HK-2 (cell line): ENCODE results near the gene CEP128.

Experiments
- DNase-seq: peaks from one replicate; pipeline ENCODE4 v3.0.0-alpha.2; 2018; ENCODE audit not compliant: unreplicated experiment

Gene CEP128

DNA sequence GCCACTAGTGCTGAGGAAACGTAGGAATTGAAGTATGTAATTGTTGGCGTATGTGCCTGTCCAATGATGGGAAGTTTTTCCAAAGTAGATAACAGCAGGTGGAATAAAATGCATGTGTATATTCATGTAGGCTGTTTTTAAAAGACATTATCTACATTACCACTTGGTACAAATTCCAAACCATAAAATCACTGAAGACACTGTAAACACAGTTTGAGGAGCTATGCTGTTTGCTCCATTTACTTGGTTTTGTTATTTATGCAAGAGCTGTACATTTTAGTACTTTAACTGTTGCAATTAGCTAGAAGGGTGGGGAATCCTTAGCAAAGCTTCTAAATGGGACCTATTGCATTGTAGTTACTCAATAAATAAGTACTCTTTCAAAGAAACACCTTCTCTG is 455.8 kb downstream of the CEP128 start:
- DNase-seq: no peak

DNA sequence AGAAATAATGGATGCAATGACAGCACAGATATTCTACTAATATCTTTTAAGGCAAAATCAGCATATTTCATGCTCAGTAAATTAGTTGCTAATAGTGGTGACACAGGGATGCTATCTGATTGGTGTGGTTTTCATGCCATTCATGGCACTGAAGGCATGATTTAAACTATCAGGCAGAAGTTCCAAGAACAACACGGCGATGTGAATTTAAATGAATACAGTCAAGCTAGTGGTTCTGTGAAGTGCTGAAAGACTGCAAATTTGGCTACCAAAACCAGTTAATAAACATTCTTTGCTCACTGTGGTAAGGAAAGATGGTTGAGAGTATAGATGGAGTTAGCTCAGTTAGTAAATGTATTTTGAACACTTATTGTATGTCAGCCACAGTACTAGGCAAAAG is 458.2 kb downstream of the CEP128 start:
- no peak for DNase-seq

DNA sequence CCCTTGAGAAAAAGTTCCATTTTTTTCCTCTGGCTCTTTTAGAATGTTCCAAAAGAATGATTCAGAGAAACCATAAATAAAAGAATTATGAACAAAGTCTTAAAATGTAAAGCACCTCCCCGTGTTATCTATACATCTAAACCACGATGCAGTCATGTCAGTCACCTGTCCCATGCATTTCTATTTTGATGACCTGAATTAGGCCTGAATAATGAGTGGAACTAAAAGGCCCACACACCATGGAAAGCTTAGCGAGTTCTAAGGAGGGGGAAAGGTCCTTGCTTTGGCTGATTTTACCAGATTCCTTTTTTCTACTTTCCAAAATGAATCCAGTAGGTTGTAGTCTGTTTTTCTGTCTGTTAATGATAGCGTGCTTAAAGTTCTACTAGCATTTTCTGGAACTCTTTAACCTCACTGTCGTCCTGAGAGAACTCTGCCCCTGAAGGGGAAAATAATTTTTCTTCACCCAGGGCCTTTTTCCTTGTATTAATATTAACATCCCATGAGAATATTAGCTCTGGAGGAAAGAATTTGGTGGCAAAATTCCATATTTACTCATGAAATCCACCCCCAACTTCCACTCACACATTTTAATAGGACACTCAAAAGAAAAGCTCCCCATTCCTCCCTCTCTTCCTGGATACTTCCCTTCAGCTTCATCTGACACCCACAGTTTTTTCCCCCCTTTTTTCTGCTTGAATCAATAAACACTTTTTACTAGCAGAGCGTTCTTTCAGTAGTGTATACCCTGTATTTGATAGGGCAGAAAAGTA is 464.0 kb downstream of the CEP128 start:
- no peak for DNase-seq

DNA sequence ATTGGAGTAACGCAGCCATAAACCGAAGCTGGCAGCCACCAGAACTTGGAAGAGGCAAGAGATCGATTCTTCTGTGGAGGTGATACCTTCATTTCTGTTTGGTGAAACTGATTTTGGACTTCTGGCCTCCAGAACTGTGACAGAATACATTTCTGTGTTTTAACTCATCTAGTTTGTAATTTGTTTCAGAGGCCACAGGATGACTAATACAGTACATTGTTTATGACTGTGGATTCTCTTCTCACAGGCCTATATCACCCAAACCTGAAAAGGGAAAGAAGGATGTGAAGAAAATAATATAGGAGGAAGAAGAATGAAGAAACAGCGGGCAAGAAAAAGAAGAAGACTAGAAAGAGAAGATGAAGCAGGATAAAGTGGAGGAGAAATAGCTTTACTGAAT is 466.5 kb downstream of the CEP128 start:
- no peak for DNase-seq

DNA sequence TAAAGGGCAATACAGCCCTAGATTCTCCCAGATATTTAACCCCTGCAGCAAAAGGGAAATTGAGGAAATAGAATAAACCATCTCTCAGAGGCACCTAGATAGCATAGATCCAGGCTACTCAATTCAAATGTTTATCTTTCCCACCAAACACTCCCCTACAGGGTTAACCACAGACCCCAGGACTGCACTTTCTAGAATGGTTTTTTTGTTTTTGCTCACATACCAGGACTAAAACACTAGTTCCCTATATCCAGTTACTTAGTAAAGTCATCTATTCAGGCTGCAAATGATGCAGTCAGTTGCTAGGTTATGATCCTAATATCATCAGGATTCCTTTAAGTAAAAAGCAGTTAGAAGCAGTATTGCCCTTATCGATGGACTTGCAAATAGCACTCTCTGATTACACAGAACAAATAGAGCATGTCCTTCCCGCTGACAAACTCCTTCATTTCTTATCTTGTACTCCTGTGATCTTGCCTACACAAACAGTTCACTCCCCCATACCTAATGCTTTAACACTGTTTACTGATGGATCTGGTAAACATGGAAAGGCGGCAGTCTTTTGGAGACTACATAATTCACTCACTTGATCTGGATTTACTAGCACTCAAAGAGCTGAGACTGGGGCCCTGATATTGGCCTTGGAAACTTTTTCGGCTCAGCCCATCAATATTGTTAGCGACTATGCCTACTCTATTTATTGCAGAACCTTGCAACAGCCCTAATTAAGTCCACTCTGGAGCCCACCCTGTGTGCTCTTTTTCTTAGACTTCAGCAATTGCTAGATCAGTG is 473.0 kb downstream of the CEP128 start:
- no peak for DNase-seq

DNA sequence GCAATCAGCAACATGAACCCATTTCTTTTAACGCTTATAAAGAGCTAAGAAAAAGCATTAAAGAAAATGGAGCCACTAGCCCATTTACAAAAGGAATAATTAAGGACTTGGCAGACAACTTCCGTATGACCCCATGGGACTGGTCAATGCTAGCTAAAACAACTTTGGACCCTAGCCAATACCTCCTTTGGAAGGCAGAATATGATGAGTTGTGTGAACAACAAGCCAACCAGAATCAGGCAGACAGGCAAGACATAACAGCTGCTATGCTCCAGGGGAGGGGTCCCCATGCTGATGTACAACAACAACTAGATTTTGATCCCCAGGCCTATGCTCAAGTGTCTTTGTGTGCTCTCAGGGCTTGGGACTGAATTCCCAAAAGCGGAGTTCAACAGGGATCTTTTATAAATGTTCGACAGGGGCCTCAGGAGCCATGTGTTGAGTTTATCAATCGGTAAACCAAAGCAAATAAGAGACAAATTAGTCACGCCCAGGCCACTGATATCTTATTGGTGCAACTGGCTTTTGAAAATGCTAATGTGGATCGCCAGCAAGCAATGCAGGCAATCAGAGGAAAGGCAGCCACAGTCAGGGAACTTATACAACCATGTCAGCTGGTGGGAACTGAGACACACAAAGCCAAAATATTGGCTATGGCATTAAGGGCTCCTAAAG is 475.9 kb downstream of the CEP128 start:
- DNase-seq: no peak

DNA sequence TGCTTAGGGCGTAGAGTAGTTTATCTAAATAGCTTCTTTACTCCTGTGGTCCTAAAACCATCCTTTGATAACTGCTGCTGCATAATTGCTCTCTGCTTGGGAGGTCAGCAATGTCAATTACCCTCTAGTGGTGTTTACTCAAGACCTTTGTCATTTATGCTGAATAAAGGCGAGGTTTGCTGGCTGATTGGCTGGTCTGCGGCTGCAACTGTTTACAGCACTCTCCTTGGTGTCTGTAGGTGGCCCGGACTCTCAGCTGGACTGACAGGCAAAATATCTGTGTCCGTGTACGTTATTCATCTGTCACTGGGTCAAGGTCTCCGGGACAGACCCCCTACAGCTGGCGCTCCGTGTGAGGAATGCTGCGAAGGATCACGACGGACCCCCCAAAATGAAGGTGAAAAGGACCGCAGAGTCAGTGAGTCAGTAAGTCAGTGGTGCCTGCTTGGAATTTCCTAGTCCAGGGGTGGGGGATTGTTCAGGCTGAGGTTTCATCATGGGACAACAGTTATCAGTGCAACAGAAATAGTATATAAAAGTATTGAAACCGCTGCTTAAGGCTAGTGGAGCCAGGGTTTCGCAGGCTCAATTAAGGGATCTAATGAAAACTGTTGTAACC is 476.9 kb downstream of the CEP128 start:
- no peak for DNase-seq

DNA sequence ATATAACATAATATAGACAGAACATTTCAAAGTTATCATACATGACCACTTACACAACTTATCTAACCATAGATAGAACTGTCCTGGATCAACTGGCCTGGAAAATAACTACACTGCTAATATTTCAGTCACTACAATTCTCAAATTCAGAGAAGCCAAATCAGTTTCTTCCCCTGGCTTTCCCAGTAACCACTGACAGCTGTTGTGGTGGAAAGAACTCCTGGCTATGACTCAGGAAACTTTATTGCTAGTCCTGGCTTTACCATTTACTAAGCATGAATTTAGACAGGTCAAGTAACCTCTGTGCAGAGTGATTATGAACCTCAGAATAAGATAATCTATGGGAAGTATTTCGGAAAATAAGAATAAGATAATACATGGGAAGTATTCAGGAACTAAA is 485.3 kb downstream of the CEP128 start:
- DNase-seq: no peak

DNA sequence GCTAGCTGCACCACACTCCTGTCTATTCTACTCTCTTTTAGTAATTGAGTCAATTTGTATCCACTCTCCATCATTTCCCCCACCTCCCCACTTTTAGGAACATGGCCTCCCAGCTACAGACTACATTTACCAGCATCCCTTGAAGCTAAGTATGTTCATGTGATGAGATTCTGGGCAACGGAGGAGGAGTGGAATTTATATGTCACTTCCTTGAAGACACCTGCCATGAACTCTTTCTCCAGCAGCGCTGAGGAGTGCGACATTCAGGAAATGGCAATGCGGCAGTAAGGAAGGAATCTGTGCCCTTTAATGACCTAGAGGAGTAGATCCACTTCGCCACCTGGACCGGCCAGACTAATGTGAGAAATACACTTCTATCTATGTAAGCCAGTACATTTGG is 486.5 kb downstream of the CEP128 start:
- DNase-seq: no peak

DNA sequence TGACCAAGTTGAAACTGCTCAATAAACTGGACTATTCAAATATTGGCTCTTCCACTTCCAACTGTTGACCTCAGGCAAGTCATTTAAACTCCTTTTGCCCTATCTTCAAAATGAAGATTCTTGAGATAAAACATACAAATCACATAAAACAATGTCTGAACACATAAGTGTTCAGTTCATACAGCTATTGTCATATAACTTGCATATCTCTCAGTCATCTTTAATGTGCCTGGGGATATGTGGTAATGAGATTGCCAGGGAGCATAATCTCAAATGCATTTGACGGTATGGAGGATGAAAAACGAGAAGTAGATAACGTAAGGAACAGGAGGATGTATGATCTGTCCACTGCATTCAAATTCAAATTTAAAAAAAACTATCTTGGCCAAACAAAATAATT is 493.3 kb downstream of the CEP128 start:
- no peak for DNase-seq

DNA sequence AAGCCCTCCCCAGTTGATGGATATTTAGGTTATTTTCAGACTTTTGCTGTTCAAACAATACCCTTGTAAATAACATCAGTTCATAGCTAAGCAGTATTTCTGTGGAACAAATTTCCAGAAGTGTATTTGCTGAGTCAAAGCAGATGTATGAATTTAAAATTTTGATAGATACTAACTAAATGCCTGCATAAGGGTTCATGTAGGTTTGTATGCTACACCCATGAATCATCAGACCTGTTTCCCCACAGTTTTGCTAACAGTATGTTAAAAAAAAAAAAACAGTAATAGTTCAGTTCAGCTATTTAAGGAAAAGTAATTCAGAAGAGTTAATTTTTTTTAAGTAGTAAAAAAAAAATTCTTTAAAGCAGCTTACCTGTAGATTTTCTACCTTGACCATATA is 494.1 kb downstream of the CEP128 start:
- no peak for DNase-seq
